Adrenal gland (tissue), 12 donors: ENCODE results near the gene CRB1. TPM values are rescaled to one million over a fixed set of nuclear protein-coding genes. Genes with fewer than 3 reads are reported as not detected.

ENCODE experiments used
- DNase-seq, 7 donors: peaks; one replicate each; pipeline ENCODE4 v3.0.0-alpha.2; 2019 to 2020
- H3K27ac ChIP-seq, 5 donors: fragments of 200-600 bp; sonication (generic) in 4 of 5; 1 replicate in 3 of 5; 2 replicates in 2 of 5; pipeline versions ENCODE4 v1.5.1 to v1.8.0; 2016 to 2020; ENCODE audit warnings: mild to moderate bottlenecking in 1 of 5
- H3K27me3 ChIP-seq: fragments of 200-600 bp; 2 replicates; pipeline ENCODE4 v1.8.0; 2021
- H3K36me3 ChIP-seq, 2 donors: fragments of 200-600 bp; replicated peaks in 1 of 2; 1 replicate in 1 of 2; 2 replicates in 1 of 2; pipeline versions ENCODE4 v1.5.1 to v1.8.0; 2018 to 2022
- H3K4me1 ChIP-seq, 2 donors: fragments of 200-600 bp; replicated peaks in 1 of 2; 1 replicate in 1 of 2; 2 replicates in 1 of 2; pipeline versions ENCODE4 v1.5.1 to v1.8.0; 2018 to 2021
- H3K4me3 ChIP-seq, 4 donors: fragments of 200-600 bp; sonication (generic) in 3 of 4; one replicate each; pipeline ENCODE4 v1.5.1; 2016 to 2018
- H3K9me3 ChIP-seq, 3 donors: fragments of 200-600 bp; sonication (generic) in 1 of 3; replicated peaks in 1 of 3; 1 replicate in 2 of 3; 2 replicates in 1 of 3; pipeline versions ENCODE4 v1.5.1 to v1.8.0; 2016 to 2021
- POLR2A ChIP-seq, 2 donors: fragments of 450-650 bp; IDR thresholded peaks; one replicate each; pipeline ENCODE4 v1.6.1; 2017; ENCODE audit warnings: antibody characterized with exemption in 2 of 2, mild to moderate bottlenecking in 2 of 2, moderate library complexity in 1 of 2
- WGBS, 4 donors: extraction: QIAGEN DNeasy Blood & Tissue Kit in 2 of 4; methylation state at CpG; one replicate each; pipeline versions ENCODE4 v1.1.5 to v1.1.7; 2013 to 2017; 5-methylcytosine and 5-hydroxymethylcytosine counted together
- intact Hi-C, 2 donors: fragments of 100-400 bp; cut with DNase I; formaldehyde crosslinking; loops; one replicate each; pipeline versions ENCODE4 v1.14.1 to v1.15.0; 2022 to 2023
- polyA plus RNA-seq, 3 donors: library from polyadenylated mRNA; stranded (reverse); fragments of 200-250 nt in 2 of 3; fragments of 350-450 nt in 1 of 3; fragmentation: Illumina TruSeq in 1 of 3; extraction: RNeasy Lipid Tissue Mini Kit (QIAGEN cat#74804) in 1 of 3; gene quantifications; one replicate each; pipeline ENCODE4 v1.2.3, GENCODE V29; 2013 to 2014
- total RNA-seq, 9 donors: library from RNA; depleted of rRNA in 4 of 9; stranded (reverse); fragments of >200 nt in 4 of 9; fragments of 120-200 nt in 1 of 9; fragmentation: NEBNext Ultra II Directional in 1 of 9; extraction: Animal tissue kit (Norgen Biotek cat#: 25700) in 1 of 9; gene quantifications; one replicate each; pipeline versions ENCODE4 v1.1.0 to v1.2.4, GENCODE V29; 2013 to 2023
- TF ChIP-seq, protein P1 (sequence below), 6 experiments: fragments of 450-650 bp in 4 of 6; fragments of 200-600 bp in 2 of 6; sonication (generic) in 1 of 6; IDR thresholded peaks; 1 replicate in 5 of 6; 2 replicates in 1 of 6; pipeline versions ENCODE4 v1.5.1 to v1.8.0; 2016 to 2021; ENCODE audit warnings: antibody characterized with exemption in 6 of 6, mild to moderate bottlenecking in 2 of 6, moderate library complexity in 1 of 6
- donor health status: healthy with polysubstance abuse.
- donor health status: Bipolar disorder and iron deficiency.
- donor health status: DM: yes; HTN: yes; CAD: no.
- donor health status: DM: no; HTN: no; CAD: no.
- donor health status: DM: no; HTN: no; CAD: no.
- donor health status: DM: yes; HTN: yes; CAD: no.

The CRB1 gene
- total and polyA plus RNA-seq, 12 donors, result 0.11 to 0.92 (median 0.39) TPM; not detected in 2

DNA sequence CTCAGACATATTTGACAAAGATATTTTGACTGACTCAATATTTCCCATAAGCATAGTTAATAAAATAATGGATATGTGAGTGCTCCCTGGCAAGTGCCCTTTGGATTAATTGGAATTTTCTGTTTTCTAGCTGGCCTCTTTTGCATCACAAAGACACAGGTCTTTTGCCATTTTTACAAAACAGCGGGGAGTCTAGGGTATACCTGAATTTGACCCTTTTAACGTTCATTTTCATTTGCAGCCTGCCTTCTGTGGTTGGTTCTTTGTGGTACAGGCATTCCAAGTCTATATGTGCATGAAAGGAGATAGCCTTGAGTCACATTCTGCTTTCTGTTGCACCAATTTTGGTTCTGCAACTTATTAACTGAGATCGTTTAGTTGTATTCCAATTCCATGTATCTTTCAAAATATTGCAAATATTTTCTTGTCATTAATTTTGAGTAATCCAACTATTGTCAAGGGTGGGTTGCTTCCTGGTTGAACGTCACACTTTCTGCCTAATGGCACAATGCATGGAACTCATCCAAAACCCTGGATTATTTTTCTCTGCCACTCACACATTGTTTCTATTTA is 171.7 kb downstream of the CRB1 start:
- Histone ChIP-seq H3K4me3 (no peak overlapping the region), H3K27me3 (no peaks in the 10 kb centered on the region), H3K36me3 (no peaks in the 10 kb centered on the region), H3K9me3 (no peaks in the 10 kb centered on the region), H3K4me1 (no peaks in the 10 kb centered on the region), H3K27ac (no peak overlapping the region)
- DNase-seq, result no peak
- 57 to 63% (median 61%) methylated on average over 4 of the region's 4 CpGs for WGBS, 4 donors
- TF ChIP-seq, protein P1, sequence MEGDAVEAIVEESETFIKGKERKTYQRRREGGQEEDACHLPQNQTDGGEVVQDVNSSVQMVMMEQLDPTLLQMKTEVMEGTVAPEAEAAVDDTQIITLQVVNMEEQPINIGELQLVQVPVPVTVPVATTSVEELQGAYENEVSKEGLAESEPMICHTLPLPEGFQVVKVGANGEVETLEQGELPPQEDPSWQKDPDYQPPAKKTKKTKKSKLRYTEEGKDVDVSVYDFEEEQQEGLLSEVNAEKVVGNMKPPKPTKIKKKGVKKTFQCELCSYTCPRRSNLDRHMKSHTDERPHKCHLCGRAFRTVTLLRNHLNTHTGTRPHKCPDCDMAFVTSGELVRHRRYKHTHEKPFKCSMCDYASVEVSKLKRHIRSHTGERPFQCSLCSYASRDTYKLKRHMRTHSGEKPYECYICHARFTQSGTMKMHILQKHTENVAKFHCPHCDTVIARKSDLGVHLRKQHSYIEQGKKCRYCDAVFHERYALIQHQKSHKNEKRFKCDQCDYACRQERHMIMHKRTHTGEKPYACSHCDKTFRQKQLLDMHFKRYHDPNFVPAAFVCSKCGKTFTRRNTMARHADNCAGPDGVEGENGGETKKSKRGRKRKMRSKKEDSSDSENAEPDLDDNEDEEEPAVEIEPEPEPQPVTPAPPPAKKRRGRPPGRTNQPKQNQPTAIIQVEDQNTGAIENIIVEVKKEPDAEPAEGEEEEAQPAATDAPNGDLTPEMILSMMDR (IDR thresholded peaks at IDR 0.05), result no peak
- TF ChIP-seq POLR2A (IDR thresholded peaks at IDR 0.05), result no peak
- intact Hi-C loops, result no loop called here

DNA sequence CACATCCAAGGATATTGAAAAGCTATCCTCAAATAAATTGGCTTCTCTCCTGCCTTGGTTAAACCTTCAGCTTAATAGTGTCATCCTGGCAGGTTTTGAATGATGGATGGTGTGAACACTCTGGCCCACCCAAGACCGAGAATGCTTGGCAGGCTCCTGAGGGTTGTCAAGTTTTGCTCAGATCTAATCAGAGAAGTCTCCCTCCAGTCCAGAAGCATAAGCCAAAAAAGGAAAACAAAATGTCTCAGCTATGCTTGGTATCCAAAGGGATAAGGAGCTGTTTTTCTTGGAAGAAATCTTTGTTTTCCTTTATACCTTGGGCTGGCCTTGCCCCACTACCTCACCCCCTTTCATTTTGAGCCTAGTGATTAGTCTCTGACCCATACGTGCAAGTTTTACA is 172.7 kb downstream of the CRB1 start:
- no peak for DNase-seq
- H3K9me3 ChIP-seq, result no peaks in the 10 kb centered on the region
- no peaks in the 10 kb centered on the region for H3K36me3 ChIP-seq
- intact Hi-C loops, result no loop called here
- TF ChIP-seq, protein P1 (IDR thresholded peaks at IDR 0.05), result no peak
- TF ChIP-seq POLR2A (IDR thresholded peaks at IDR 0.05), result no peak
- H3K4me1 ChIP-seq, result no peaks in the 10 kb centered on the region
- no peaks in the 10 kb centered on the region for H3K27me3 ChIP-seq
- H3K27ac ChIP-seq, result no peak overlapping the region
- WGBS, 4 donors, result 43 to 59% (median 49%) methylated on average over 2 of the region's 2 CpGs
- H3K4me3 ChIP-seq, result no peak overlapping the region

DNA sequence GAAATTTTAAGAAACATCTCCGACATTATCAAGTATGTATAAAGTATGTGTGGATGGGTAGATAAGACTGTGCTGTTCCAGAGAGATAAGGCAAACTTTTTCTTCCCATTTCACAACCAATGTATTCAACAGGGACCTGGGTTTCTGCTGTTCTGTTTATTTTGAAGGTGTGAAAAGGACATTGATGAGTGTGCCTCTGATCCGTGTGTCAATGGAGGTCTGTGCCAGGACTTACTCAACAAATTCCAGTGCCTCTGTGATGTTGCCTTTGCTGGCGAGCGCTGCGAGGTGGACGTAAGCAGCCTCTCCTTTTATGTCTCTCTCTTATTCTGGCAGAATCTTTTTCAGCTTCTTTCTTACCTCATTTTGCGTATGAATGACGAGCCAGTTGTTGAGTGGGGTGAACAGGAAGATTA is 174.0 kb downstream of the CRB1 start:
- H3K4me3 ChIP-seq, result no peak overlapping the region
- no peaks in the 10 kb centered on the region for H3K27me3 ChIP-seq
- H3K27ac ChIP-seq, result no peak overlapping the region
- 46 to 52% (median 49%) methylated on average over 8 of the region's 8 CpGs for WGBS, 4 donors
- TF ChIP-seq POLR2A (IDR thresholded peaks at IDR 0.05), result no peak
- TF ChIP-seq, protein P1 (IDR thresholded peaks at IDR 0.05), result no peak
- peak in 4 of 7 donors; percentile 10 to 52 (median 16) for DNase-seq
- intact Hi-C loops, result no loop called here
- no peaks in the 10 kb centered on the region for H3K9me3 ChIP-seq
- H3K36me3 ChIP-seq, result no peaks in the 10 kb centered on the region
- H3K4me1 ChIP-seq, result no peaks in the 10 kb centered on the region

DNA sequence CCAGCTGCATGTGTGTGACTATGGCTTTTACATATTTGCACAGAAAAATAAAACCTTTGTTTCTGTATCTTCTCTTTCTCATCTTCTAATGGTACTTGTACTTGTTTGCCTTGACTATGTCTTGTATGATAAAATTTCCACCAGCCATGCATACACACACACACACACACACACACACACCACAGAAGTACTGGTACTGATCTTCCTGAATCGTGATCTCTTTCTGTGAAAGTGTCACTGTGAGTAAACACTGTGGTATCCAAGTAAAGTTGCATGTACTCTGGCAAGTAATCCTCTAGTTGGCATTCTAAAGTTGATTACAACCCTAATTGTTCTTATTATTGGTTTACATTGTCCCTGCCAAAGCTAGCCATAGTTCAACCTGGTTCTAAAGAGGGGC is 176.7 kb downstream of the CRB1 start:
- Histone ChIP-seq H3K36me3 (no peaks in the 10 kb centered on the region), H3K9me3 (no peaks in the 10 kb centered on the region), H3K27ac (no peak overlapping the region), H3K4me1 (no peaks in the 10 kb centered on the region), H3K27me3 (no peaks in the 10 kb centered on the region), H3K4me3 (no peak overlapping the region)
- WGBS, 4 donors, result 17 to 59% (median 49%) methylated on average over 1 of the region's 1 CpG
- DNase-seq, result no peak
- intact Hi-C loops, result no loop called here
- TF ChIP-seq POLR2A (IDR thresholded peaks at IDR 0.05), result no peak
- TF ChIP-seq, protein P1 (IDR thresholded peaks at IDR 0.05), result no peak
